Measurements from ENCODE around the gene MESP1.

DNA sequence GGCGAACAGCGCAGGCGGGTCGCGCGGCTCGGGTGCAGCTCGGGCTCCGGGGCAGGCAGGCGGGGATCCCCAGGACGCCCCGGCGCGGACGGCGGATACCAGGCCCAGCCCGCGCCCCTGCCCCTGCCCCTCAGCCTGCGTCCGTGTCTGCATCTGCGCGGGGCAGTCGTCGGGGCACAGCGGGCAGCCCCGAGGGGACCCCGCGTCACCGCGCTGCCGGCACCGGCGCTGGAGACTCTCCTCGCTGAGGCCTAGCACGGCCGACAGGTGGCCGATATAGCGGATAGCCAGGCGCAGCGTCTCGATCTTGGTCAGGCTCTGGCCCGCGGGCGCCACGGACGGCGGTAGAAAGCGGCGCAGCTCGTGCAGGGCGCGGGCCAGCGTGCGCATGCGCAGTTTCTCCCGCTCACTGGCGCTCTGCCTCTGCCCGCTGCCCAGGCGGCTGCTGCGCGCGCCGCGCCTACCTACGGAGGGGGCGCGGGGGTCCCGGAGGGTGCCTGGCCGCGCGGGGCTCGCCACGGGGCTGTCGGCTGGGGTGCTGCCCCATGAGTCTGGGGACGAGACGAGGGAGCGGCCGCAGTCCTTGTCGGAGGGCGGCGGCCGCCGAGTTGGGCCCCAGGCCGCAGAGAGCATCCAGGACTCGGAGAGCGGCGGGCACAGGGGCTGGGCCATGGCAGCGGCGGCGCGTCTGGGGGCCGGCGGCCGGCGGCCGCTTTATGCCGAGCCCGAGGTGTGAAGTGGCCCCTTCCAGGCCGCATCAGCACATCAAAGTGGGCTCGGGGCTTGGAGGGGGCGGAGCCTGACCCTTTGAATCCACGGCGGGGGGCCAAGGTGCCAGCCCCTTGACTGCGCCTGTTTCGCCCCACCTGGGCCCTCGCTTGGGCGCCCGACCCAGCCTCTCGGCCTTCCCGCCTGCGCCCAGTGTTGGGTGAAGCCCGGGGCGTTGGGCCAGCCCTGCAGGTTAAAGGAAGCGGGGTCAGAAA, at the start of gene MESP1:
- no peak for TF ChIP-seq EZH2 (IDR thresholded peaks at IDR 0.05; ENCODE audit: insufficient read depth, poor library complexity, severe bottlenecking)
- no peak for TF ChIP-seq EZH2phosphoT487 (IDR thresholded peaks at IDR 0.05; ENCODE audit: insufficient read depth, low read depth)
